Activated naive CD4-positive, alpha-beta T cell treated with Interleukin-2 at 50 U/mL for 16 hours (primary cell): Measurements from ENCODE around the gene DNM2.
A peak's percentile ranks its signal among the peaks of the same experiment; 100 is the strongest.
"Not testable (repeated sequence)": the region's sequence is repeated elsewhere in the genome, so short reads cannot be mapped to it uniquely, and the experiment has no call there.

Experiments used
- DNase-seq: peaks from one replicate; pipeline ENCODE4 v3.0.0-alpha.2; 2020

Gene DNM2

DNA sequence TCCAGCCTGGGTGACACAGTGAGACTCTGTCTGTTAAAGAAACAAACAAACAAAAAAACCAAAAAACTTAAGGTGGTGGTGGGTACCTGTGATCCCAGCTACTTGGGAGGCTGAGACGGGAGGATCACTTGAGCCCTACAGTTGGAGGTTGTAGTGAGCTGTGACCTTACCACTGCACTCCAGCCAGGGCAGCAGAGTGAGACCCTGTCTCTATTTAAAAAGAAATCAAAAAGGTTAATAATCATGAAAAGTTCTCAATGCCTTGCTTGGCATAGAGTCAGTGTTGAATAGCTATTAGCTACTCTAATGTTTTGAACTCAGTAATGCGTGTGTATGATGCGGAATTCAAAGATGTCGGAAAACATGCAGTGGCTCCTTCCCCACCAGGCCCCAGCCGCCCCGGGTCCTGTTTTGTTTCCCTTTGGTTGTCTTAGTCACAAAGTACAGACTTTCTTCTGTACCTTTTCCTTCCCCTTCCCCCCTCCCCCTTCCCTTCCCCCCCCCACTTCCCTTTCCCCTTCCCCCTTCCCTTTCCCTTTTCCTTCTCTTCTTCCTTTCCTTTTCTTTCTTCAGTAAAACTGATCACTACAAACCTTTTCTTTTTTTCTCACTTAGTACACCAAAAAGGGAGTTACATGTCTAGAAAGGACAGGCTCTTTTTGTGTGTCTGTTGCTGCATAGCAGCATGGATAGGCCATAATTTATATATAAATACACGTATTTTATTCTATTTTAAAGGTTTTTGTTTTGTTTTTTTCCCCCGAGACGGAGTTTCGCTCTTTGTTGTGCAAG is 35.2 kb downstream of the DNM2 start:
- DNase-seq: no peak

DNA sequence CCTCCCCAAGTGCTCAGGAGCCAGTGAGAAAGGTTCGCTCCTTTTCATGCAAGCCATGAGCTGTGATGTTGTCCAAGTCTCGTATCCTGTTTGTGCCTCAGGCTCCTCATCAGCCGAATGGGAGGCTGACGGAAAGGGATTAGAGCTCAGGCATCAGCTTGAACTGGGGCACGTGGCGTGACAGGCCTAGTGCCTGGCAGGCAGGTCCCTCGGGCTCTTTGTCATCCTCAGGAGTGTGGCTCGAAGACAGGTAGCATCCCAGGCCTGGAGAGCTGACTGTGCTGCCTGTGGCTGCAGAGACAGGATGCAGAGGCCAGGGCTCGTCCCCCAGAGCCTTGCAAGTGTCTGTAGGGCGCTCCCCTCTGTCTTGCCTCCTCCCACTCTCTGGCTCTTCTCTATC is 38.5 kb downstream of the DNM2 start:
- no peak for DNase-seq

DNA sequence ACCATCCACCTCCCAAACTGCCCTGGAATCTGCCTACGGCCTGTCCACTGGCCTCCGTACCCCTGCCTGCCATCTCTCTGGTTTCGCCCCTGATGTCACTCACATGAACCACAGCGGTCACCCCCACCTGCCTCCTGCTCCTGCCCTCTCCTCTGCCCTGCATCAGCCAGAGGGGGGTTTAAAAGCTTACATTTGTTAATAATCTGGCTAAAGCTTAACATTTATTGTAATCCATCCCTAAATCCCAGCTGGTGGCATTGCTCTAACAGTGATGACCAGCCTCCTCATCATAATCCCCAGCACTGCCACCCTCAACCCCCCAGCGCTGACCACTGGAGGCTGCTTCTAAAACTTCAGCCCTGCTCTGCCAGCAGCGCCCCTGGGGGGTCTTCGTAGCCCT is 38.9 kb downstream of the DNM2 start:
- no peak for DNase-seq

DNA sequence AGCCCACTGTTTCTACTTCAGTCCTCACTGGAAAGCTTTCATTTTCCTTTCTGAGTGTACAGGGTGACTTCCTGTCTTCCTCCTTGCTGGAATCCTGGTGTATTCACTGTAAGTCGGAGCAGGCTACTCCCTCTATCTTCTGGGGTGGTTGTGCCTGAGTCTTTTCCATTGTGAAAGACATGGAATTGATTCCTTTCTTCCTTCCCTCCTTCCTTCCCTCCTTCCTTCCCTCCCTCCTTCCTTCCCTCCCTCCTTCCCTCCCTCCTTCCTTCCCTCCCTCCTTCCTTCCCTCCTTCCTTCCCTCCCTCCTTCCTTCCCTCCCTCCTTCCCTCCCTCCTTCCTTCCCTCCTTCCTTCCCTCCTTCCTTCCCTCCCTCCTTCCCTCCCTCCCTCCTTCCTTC is 40.2 kb downstream of the DNM2 start:
- DNase-seq: not testable (repeated sequence)

DNA sequence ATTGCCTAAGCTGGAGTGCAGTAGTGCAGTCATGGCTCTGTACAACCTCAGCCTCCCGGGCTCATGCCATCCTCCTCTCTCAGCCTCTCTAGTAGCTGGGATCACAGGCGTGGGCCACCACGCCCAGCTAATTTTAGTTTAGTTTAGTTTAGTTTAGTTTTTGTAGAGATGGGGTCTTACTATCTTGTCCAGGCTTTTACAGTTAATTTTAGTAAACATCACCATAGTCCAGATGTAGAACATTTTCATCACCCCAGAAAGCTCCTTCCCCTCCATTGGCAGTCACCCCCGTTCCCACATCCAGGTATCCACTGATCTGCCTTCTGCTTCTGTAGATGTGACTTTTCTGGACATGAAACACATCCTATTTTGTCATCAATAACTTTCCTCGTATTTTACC is 41.1 kb downstream of the DNM2 start:
- DNase-seq: no peak

DNA sequence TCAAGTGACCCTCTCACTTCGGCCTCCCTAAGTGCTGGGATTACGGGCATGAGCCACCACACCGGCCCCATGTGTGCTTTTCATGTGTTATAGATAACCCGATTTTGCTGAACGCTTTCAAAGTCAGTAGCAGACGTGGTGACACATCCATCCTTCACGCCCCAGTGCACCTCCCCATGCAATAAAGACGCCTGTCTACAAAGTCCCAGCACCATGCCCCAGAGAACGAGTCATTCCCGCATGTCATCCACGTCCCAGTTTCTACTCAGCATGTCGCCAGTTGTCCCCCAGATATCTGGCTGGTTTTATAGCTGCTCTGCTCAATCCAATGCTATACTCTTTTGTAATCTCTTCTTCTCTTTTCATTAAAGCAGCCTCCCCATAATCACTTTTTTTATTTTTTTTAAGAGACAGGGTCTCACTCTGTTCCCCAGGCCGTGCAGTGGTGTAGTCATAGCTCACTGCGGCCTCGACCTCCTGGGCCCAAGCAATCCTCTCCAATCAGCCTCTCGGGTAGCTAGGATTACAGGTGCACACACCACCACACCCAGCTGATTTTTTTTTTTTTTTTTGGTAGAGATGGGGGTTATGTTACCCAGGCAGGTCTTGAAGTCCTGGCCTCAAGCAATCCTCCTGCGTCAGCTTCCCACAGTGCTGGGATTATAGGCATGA is 42.5 kb downstream of the DNM2 start:
- peak; percentile 37 for DNase-seq

DNA sequence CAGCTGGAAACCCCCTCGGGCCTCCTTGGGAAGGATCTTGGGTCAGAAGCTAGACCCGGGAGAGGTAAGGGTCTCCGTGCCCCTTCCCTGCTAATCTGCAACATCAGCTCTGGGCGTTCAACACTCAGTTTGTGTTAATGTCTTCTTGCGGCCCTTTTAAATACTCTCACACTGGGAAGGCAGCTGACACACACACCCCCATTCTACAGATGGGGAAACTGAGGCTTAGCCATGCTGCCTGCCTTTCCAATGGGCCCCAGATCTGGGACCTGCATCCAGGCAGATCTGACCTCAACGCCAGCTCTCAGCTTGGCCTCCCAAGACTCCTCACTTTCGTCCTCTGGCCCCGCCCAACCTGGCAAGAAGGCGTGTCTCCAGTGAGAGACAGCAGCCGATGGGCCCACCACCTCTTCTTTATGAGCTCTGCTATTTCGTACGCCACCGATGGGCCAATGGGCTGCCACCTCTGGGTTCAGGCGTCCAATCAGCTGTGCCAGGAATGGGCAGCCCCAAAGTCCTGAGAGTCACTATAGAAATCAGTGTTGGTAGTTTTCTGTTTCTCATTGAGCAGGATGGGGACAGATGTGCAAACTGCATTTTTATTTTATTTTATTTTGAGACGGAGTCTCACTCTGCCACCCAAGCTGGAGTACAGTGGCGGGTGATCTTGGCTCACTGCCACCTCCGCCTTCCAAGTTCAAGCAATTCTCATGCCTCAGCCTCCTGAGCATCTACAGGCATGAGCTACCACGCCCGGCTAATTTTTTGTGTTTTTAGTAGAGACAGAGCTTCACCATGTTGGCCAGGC is 43.8 kb downstream of the DNM2 start:
- DNase-seq: no peak

DNA sequence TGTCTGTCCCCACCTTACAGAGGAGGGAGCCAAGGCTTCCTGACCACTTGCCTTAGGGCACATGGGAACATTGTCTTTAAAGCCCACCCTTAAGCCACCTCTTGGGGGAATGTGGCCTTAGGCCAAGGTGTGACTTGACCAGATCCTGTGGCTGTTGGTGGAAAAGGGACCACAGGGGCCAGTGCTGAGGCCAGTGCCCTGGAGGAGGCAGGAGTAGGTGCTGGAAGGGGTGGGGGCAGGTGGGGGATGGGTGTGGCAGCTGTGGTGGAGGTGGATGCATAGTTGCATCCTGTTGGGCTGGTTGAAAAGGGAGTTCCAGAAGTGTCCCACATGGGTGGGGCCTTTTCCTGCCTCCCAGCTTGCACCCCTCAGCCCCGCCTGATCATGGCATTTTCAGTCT is 44.8 kb downstream of the DNM2 start:
- DNase-seq: peak; percentile 19

DNA sequence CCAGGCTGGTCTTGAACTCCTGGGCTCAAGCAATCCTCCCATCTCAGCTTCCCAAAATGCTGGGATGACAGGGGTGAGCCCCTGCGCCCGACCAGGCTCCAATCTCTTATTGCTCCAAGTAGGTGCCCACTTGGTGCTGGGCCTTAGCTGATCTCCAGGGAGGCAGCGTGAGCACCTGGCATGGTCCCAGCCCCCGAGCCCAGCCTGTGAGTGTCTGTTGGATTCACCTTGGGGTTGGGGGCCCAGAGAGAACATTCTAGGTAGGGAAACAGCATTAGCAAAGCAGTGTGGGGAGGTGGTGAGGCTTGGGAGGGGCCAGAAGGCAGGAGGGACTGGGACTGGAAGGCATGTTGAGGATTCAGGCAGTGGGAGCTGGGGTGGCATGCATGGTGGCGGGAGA is 45.5 kb downstream of the DNM2 start:
- no peak for DNase-seq

DNA sequence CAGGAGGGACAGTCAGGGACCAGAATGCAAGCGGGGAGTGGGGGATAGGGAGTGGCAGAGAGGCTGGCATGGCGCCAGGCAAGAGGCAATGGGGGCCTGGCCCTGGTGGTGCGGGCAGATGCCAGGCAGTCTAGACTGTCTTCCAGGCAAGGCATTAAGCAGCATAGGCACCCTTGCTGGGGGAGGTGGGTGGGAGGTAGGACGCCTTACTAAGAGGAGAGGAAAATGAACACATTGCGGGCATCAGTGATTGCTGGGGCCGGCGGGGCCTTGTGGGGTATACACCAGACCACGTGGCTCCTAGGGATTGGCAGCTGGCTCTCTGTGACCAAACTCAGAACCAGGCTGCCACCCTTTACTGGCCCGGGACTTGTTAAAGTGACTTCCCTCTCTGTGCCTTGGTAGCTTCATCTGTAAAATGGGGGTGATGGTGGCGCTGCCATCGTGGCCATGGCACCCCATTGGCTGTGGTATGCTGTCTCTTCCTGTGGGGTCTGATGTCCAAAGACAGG is 46.0 kb downstream of the DNM2 start:
- no peak for DNase-seq

DNA sequence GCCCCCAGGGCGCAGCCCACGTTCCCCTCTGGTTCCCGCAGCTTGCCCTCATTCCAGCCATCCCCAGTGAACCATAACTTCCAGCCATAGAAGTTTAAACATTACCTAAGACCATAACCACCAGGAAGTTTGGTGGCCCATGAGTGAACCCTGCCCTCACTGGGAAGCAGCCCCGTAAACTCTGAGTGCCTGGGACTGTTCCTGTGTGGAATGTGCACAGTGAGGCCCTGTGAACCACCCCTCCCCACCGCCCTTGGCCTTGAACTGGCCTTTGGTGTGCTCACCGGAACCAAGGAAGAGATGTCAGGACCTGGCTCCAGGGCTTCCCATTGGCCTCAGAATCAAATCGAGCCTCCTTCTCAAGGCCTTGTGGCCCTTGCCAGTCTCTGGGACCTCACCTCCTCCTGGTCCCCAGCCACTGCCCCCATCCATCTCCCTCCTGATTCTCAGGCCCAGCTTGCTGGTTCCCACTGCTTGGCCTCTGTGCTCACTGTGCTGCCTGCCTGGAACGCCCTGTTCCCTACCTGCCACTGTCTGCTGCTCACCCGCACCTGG is 46.5 kb downstream of the DNM2 start:
- DNase-seq: no peak

DNA sequence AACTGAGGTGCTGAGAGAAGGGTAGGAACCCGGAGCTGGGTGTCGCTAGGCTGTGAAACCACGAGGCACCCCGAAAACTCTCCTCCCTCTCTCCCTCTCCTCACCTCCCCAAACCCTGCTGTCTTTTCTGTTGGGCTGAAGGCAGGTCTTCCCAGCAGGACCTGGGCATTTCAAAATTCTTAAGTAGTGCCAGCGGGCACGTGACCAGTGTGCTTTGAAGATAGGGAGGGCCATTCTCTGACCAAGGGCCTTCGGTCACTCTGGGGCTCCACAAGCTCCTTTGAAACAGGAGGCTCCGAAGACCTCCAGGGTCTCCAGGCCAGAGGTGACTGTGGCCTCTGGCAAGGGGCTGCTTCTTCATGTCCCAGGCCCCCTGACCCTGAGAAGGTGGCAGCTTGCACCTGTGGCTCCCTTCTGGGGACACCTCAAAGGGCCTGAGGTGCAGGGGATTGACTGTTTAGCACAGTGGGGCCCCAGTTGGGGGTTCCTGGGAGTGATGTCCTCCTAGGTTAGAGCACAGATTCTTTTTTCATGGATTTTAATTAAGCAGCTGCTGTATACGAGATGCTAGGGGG is 48.3 kb downstream of the DNM2 start:
- no peak for DNase-seq

DNA sequence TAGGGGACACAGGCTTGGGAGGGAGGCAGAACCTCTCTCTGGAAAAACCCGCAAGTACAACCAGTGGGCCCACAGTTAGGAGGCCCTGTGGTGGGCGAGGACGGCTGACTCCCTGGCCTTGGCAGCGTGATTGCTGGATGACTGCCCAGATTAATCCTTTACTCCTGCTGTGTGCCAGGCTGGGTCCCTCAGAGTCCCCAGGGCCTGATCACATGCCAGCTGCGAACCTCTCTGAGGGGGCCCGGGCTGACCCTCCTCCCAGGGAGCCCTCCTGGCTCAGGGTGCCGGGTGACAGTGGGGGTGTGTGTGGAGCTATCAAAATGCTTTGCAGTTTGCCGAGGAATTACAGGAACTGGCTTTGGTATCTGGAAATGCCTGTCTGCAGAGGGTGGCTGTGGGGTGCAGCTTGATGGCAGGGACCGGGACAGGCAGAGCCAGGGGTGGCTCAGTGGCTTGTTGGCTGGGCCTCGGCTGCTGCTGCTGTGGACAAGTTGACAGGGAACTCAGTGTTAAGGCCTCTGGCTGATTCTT is 48.9 kb downstream of the DNM2 start:
- DNase-seq: no peak

DNA sequence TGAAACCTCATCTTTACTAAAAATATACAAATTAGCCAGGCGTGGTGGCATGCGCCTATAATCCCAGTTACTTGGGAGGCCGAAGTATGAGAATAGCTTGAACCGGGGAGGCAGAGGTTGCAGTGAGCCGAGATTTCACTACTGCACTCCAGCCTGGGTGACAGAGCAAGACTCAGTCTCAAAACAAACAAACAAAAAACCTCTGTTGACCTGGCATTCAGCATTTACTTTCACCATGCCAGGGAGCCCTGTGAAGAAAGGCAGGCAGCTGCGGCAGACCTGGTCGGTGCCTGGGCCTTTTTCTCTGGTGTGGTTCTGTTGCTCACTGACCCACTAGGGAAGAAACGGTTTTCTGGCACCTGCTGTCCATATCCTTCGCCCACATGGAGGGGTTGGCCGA is 49.8 kb downstream of the DNM2 start:
- no peak for DNase-seq

DNA sequence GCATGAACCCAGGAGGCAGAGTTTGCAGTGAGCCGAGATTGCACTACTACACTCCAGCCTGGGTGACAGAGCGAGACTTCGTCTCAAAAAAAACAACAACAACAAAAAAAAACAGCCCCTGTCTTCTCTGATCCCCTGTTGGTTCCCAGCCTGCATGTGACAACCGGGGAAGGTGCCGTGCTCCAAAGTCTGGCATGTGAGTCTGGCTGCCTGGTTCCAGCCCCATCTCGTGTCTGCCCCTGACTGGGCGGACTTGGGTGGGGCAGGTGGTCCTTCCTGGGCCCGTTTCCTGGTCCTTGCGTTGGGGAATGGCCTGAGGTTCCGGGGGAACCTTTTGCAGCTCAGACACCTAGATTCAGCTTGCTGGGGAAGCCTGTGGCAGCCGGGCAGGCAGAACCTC is 50.5 kb downstream of the DNM2 start:
- no peak for DNase-seq

DNA sequence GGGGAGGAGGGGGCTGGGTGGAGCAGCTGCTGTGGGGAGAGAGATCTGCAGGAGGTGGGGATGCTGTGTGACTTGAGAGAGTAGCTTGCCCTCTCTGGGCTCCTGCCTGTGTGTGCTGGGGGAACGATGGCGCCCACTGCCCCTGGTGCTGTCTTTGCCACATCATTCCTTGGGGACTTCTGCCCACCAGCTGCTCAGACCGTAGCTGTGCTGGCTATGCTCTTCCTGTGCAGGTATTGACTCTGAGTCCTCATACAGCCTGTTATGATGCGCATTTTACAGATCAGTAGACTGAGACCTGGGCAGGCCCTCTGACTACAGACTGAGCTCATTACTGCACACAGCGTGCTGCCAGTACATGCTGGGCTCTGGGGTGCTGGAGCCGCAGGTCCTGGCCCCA is 51.1 kb downstream of the DNM2 start:
- no peak for DNase-seq

DNA sequence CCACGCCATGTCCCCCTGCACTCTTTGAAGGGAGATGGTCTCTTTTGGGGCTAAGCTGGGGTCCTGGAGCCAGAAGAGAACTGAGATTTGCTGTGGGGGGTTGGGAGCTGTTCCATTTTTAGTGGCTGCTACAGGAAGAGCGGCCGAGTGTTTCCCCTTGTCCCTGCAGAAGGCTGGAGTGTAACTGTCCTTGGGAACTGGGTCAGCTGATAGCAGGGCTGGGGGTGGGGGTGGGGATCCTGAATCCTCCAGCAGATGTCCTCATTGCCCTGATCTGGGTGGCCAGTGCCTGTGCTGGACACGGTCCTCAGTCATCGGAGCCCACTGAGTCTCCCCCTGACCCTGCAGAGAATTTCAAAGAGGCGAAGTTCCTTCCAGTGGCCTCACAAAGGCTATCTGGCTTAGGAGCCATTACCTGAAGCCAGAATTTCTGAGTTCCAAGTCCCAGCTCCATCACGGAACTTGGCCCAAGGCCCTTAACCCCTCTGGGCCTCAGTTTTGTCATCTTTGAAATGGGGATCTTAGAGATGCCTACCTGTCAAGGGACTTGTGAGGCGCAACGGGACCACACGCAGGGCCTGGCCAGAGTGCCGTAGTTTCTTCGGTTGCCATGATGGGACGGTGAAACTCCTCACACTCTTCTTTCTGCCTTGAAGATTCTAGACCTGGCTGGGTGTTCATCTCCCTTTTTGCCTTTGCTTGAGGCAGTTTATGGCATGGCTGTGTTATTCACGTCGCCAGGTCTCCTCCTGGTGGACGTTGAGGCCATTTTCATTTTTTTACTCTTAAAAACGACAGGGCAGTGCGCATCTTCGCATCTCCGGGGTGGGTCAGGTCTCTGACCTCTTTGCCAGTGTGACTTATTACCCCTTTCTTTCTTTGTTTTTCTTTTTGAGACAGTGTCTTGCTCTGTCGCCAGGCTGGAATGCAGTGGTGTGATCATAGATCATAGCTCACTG is 51.9 kb downstream of the DNM2 start:
- DNase-seq: no peak

DNA sequence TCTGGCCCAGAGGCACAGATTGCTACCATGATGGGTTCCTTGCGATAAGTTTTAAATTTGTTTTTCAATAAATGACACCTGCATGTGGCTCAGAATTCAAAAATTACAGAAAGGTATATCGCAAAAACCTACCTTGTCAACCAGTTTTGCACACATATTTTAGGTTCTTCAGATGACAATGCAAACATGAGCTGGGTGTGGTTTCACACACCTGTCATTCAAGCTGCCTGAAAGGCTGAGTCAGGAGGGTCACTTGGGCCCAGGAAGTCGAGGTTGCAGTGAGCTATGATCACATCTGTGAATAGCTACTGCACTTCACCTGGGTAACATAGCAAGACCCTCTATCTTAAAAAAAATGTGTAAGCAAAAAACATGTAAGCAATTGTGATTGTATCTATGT is 56.1 kb downstream of the DNM2 start:
- DNase-seq: no peak

DNA sequence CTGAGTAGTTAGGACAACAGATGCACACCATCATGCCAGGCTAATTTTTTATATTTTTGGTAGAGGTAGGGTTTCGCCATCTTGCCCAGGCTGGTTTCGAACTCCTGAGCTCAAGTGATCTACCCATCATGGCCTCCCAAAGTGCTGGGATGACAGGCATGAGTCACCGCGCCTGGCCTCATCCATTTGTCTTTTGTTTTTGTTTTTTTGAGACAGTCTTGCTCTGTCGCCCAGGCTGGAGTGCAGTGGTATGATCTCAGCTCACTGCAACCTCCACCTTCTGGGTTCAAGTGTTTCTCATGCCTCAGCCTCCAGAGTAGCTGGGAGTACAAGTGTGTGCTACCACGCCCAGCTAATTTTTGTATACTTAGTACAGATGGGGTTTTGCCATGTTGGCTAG is 57.0 kb downstream of the DNM2 start:
- DNase-seq: no peak

DNA sequence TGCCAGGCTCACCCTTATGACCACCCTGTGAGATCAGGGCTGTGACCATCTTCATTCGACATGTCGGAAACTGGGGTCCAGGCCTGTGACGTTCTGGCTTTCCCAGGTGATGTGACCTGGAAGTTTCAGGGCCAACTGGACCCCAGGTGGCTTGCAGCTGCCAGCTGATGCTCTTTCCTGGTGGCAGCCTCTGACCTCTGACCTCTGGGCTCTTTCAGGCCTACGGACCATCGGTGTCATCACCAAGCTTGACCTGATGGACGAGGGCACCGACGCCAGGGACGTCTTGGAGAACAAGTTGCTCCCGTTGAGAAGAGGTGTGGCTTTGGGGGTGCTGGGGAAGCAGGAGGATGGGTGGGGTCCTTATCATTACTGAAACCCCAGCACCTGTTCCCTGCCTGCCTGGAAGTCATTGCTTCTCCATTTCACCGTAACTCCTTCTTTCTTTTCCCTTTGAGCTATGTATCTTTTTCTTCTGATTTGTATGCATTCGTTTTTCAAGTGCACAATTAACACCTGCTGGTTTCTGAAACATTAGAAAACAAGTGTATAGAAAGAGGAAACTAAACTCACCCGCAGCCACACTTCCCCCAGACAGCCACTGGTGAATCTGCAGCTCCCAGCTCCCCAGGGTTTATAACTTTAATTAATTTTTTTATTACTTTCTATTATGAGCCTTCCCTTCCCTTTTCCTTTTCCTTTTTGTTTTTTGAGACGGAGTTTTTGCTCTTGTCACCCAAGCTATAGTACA is 59.2 kb downstream of the DNM2 start:
- no peak for DNase-seq

DNA sequence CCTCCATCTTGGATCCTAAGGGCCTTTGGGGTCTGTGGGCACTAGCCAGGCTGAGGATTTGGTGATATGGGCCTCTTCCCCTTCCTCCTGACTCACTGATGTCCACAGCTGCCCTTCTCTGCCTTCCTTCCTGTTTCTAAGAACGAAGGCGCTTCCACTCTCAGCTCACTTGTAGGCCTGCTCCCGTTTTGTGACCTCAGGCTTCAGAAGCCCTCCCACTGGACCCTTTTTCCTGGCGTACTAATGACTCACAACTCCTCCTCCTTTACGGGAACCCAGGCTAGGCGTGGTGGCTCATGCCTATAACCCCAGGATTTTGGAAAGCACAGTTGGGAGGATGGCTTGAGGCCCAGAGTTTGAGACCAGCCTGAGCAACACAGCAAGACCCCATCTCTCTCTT is 62.5 kb downstream of the DNM2 start:
- no peak for DNase-seq
